H9 (cell line): Measurements from ENCODE around the gene ATRX. TPM values are rescaled to one million over a fixed set of nuclear protein-coding genes. Genes with fewer than 3 reads are reported as not detected.

Experiments used
- DNase-seq: peaks from one replicate; pipeline ENCODE4 v3.0.0-alpha.2; 2017
- H2AFZ ChIP-seq: one replicate; pipeline ENCODE4 v1.6.1; 2013; ENCODE audit warnings: mild to moderate bottlenecking, low read length, control low read depth, moderate library complexity
- H2AK5ac ChIP-seq: 2 replicates; pipeline ENCODE4 v1.6.1; 2013; ENCODE audit warnings: low read length, control low read depth, mixed read lengths; ENCODE audit not compliant: insufficient read length
- H2BK120ac ChIP-seq: one replicate; pipeline ENCODE4 v1.6.1; 2013; ENCODE audit warnings: low read depth, mild to moderate bottlenecking, low read length, control low read depth, inconsistent platforms; ENCODE audit not compliant: poor library complexity, severe bottlenecking
- H2BK12ac ChIP-seq: 2 replicates; pipeline ENCODE4 v1.6.1; 2013; ENCODE audit warnings: low read length, control low read depth, mixed read lengths, low read depth; ENCODE audit not compliant: insufficient read length
- H2BK15ac ChIP-seq: 2 replicates; pipeline ENCODE4 v1.6.1; 2013; ENCODE audit warnings: low read depth, low read length, control low read depth
- H2BK20ac ChIP-seq: one replicate; pipeline ENCODE4 v1.6.1; 2013; ENCODE audit warnings: low read depth, mild to moderate bottlenecking, low read length, control low read depth, inconsistent platforms; ENCODE audit not compliant: poor library complexity, severe bottlenecking
- H2BK5ac ChIP-seq: 2 replicates; pipeline ENCODE4 v1.6.1; 2013; ENCODE audit warnings: low read length, control low read depth, mixed read lengths; ENCODE audit not compliant: insufficient read length
- H3K14ac ChIP-seq: 2 replicates; pipeline ENCODE4 v1.6.1; 2013; ENCODE audit warnings: low read length, control low read depth; ENCODE audit not compliant: insufficient read depth
- H3K18ac ChIP-seq: 2 replicates; pipeline ENCODE4 v1.6.1; 2013; ENCODE audit warnings: low read depth, mild to moderate bottlenecking, mixed read lengths, low read length, control low read depth; ENCODE audit not compliant: insufficient read length
- H3K23ac ChIP-seq: 2 replicates; pipeline ENCODE4 v1.6.1; 2013; ENCODE audit warnings: low read length, control low read depth, mixed read lengths, low read depth; ENCODE audit not compliant: insufficient read length
- H3K23me2 ChIP-seq: 2 replicates; pipeline ENCODE4 v1.6.1; 2013; ENCODE audit warnings: low read depth, mild to moderate bottlenecking, mixed read lengths, low read length, control low read depth; ENCODE audit not compliant: insufficient read length, poor library complexity, severe bottlenecking
- H3K27ac ChIP-seq: 2 replicates; pipeline ENCODE4 v1.5.1; 2013; ENCODE audit warnings: low read length, control low read depth, mixed read lengths, low read depth; ENCODE audit not compliant: insufficient read length
- H3K27me3 ChIP-seq: 2 replicates; pipeline ENCODE4 v1.6.1; 2013; ENCODE audit warnings: low read length, control low read depth, inconsistent platforms; ENCODE audit not compliant: insufficient read depth
- H3K4ac ChIP-seq: 2 replicates; pipeline ENCODE4 v1.6.1; 2013; ENCODE audit warnings: low read depth, mild to moderate bottlenecking, control low read depth, inconsistent platforms, low read length, moderate library complexity
- H3K4me1 ChIP-seq: 2 replicates; pipeline ENCODE4 v1.6.1; 2013; ENCODE audit warnings: low read length, control low read depth, inconsistent platforms; ENCODE audit not compliant: insufficient read depth
- H3K4me2 ChIP-seq: 2 replicates; pipeline ENCODE4 v1.6.1; 2013; ENCODE audit warnings: low read length, control low read depth, mixed read lengths; ENCODE audit not compliant: insufficient read length, insufficient read depth
- H3K56ac ChIP-seq: 2 replicates; pipeline ENCODE4 v1.6.1; 2013; ENCODE audit warnings: low read depth, mild to moderate bottlenecking, mixed read lengths, low read length, control low read depth; ENCODE audit not compliant: insufficient read length
- H3K79me1 ChIP-seq: 2 replicates; pipeline ENCODE4 v1.6.1; 2013; ENCODE audit warnings: low read depth, mild to moderate bottlenecking, moderate library complexity, low read length, control low read depth, inconsistent platforms; ENCODE audit not compliant: insufficient read depth, poor library complexity, severe bottlenecking
- H3K79me2 ChIP-seq: 2 replicates; pipeline ENCODE4 v1.6.1; 2013; ENCODE audit warnings: low read length, control low read depth, inconsistent platforms; ENCODE audit not compliant: insufficient read depth
- H3K9ac ChIP-seq: 2 replicates; pipeline ENCODE4 v1.6.1; 2013; ENCODE audit warnings: low read length, control low read depth, mixed read lengths; ENCODE audit not compliant: insufficient read length; ENCODE audit errors: extremely low read depth
- H3K9me3 ChIP-seq: one replicate; pipeline ENCODE4 v1.6.1; 2013; ENCODE audit warnings: low read depth, low read length, inconsistent platforms; ENCODE audit not compliant: control insufficient read depth
- H3T11ph ChIP-seq: one replicate; pipeline ENCODE4 v1.6.1; 2013; ENCODE audit warnings: mild to moderate bottlenecking, low read length, control low read depth, inconsistent platforms
- H4K20me1 ChIP-seq: one replicate; pipeline ENCODE4 v1.6.1; 2013; ENCODE audit not compliant: control insufficient read depth, insufficient read length, insufficient read depth
- H4K5ac ChIP-seq: 2 replicates; pipeline ENCODE4 v1.6.1; 2013; ENCODE audit warnings: low read depth, mild to moderate bottlenecking, mixed read lengths, low read length, control low read depth; ENCODE audit not compliant: insufficient read length
- H4K8ac ChIP-seq: replicated peaks from 2 replicates; pipeline ENCODE4 v1.6.1; 2013; ENCODE audit warnings: low read length, control low read depth, mixed read lengths, low read depth; ENCODE audit not compliant: insufficient read length
- H4K91ac ChIP-seq: 2 replicates; pipeline ENCODE4 v1.6.1; 2013; ENCODE audit warnings: low read depth, mild to moderate bottlenecking, moderate library complexity, mixed read lengths, low read length, control low read depth; ENCODE audit not compliant: insufficient read length
- H3K27ac Mint-ChIP-seq, 3 experiments: 2 replicates in 2 of 3; 3 replicates in 1 of 3; pipeline ENCODE4 v1.8.0; 2020 to 2021; ENCODE audit warnings: mixed read lengths in 3 of 3, mild to moderate bottlenecking in 1 of 3, moderate library complexity in 1 of 3
- H3K27me3 Mint-ChIP-seq: 2 replicates; pipeline ENCODE4 v1.8.0; 2021; ENCODE audit warnings: low read depth, mild to moderate bottlenecking, moderate library complexity, mixed read lengths
- H3K36me3 Mint-ChIP-seq, 3 experiments: 2 replicates in 2 of 3; 3 replicates in 1 of 3; pipeline ENCODE4 v1.8.0; 2020 to 2021; ENCODE audit warnings: low read depth in 3 of 3, mixed read lengths in 3 of 3; ENCODE audit not compliant: insufficient read depth in 1 of 3
- H3K4me1 Mint-ChIP-seq, 2 experiments: 2 replicates each; pipeline ENCODE4 v1.8.0; 2020; ENCODE audit warnings: mixed read lengths in 2 of 2
- H3K4me3 Mint-ChIP-seq, 2 experiments: 2 replicates in 1 of 2; 3 replicates in 1 of 2; pipeline ENCODE4 v1.8.0; 2020 to 2021; ENCODE audit warnings: mild to moderate bottlenecking in 2 of 2, mixed read lengths in 2 of 2, moderate library complexity in 1 of 2
- H3K9me3 Mint-ChIP-seq, 2 experiments: 2 replicates in 1 of 2; 3 replicates in 1 of 2; pipeline ENCODE4 v1.8.0; 2020; ENCODE audit warnings: mild to moderate bottlenecking in 2 of 2, mixed read lengths in 2 of 2, moderate library complexity in 1 of 2
- WGBS: extraction: QIAGEN DNeasy Blood & Tissue Kit; methylation state at CpG from one replicate; pipeline ENCODE4 v1.1.7; 2013; ENCODE audit warnings: missing lambda C conversion rate, low lambda C conversion rate, mixed read lengths; ENCODE audit not compliant: insufficient read length; ENCODE audit errors: extremely low coverage; 5-methylcytosine and 5-hydroxymethylcytosine counted together
- total RNA-seq: library from RNA; stranded (reverse); gene quantifications from 2 replicates; pipeline ENCODE4 v1.2.1, GENCODE V29; 2021
- TF ChIP-seq, protein P1 (sequence below): fragments of 200-600 bp; sonication (generic); conservative IDR thresholded peaks from 3 replicates; pipeline ENCODE4 v1.8.0; 2021; ENCODE audit warnings: antibody characterized with exemption, mild to moderate bottlenecking

ATRX gene
- total RNA-seq, 1 experiment from 2014 or later: 76.0 TPM

DNA sequence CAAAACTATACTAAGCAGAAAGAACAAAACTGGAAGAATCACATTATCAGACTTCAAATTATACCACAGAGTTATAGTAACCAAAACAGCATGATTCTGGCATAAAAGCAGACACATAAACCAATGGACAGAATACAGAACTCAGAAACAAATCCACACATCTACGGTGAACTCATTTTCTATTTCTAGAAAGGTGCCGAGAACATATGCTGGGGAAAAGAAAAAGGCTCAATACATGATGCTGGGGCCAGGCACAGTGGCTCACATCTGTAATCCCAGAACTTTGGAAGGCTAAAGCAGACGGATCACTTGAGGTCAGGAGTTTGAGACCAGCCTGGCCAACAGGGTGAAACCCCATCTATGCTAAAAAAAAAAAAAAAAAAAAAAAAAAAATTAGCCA, 52.7 kb downstream of the ATRX start:
- Histone ChIP-seq H3K56ac (no peak overlapping the region), H3K18ac (no peak overlapping the region), H2AFZ (no peak overlapping the region), H3K9ac (no peak overlapping the region), H4K8ac (no peak overlapping the region), H2BK12ac (no peak overlapping the region), H3K79me1 (no peaks in the 10 kb centered on the region), H3K27ac (no peak overlapping the region), H3K9me3 (peaks cover 9% of the 10 kb centered on the region), H3T11ph (no peak overlapping the region), H3K4ac (no peak overlapping the region), H3K79me2 (peaks cover 15% of the 10 kb centered on the region; the same call in 1 of the 2 replicates), H3K4me1 (no peaks in the 10 kb centered on the region), H3K14ac (no peak overlapping the region), H3K4me2 (no peak overlapping the region), H2BK120ac (no peak overlapping the region), H3K23ac (no peak overlapping the region), H4K20me1 (no peaks in the 10 kb centered on the region), H3K27me3 (no peaks in the 10 kb centered on the region), H2BK15ac (no peak overlapping the region), H4K91ac (no peak overlapping the region), H3K23me2 (no peaks in the 10 kb centered on the region), H2AK5ac (no peak overlapping the region), H2BK20ac (no peak overlapping the region), H2BK5ac (no peak overlapping the region), H4K5ac (no peak overlapping the region)
- H3K4me1 Mint-ChIP-seq: peaks cover 22 to 25% of the 10 kb centered on the region in 2 experiments
- H3K36me3 Mint-ChIP-seq: peaks cover 3 to 8% (median 4%) of the 10 kb centered on the region in 3 experiments
- H3K27me3 Mint-ChIP-seq: no peaks in the 10 kb centered on the region
- no peak overlapping the region for H3K27ac Mint-ChIP-seq
- TF ChIP-seq, protein P1, sequence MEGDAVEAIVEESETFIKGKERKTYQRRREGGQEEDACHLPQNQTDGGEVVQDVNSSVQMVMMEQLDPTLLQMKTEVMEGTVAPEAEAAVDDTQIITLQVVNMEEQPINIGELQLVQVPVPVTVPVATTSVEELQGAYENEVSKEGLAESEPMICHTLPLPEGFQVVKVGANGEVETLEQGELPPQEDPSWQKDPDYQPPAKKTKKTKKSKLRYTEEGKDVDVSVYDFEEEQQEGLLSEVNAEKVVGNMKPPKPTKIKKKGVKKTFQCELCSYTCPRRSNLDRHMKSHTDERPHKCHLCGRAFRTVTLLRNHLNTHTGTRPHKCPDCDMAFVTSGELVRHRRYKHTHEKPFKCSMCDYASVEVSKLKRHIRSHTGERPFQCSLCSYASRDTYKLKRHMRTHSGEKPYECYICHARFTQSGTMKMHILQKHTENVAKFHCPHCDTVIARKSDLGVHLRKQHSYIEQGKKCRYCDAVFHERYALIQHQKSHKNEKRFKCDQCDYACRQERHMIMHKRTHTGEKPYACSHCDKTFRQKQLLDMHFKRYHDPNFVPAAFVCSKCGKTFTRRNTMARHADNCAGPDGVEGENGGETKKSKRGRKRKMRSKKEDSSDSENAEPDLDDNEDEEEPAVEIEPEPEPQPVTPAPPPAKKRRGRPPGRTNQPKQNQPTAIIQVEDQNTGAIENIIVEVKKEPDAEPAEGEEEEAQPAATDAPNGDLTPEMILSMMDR: no peak
- H3K4me3 Mint-ChIP-seq: no peak overlapping the region
- peaks cover 51 to 52% of the 10 kb centered on the region in 2 experiments for H3K9me3 Mint-ChIP-seq
- no CpG with 5 or more reads among the region's 3 CpGs for WGBS
- no peak for DNase-seq
